Colonic mucosa (tissue), 4 donors: ENCODE results near the gene GREM2. TPM values are rescaled to one million over a fixed set of nuclear protein-coding genes. Genes with fewer than 3 reads are reported as not detected.

Experiments used
- DNase-seq: peaks from one replicate; pipeline ENCODE4 v3.0.0-alpha.2; 2020
- H3K27ac ChIP-seq: fragments of 200-600 bp; one replicate; pipeline ENCODE4 v1.8.0; 2021
- H3K27me3 ChIP-seq: fragments of 200-600 bp; one replicate; pipeline ENCODE4 v1.8.0; 2021
- H3K36me3 ChIP-seq: fragments of 200-600 bp; one replicate; pipeline ENCODE4 v1.8.0; 2021
- H3K4me1 ChIP-seq: fragments of 200-600 bp; one replicate; pipeline ENCODE4 v1.8.0; 2021; ENCODE audit warnings: mild to moderate bottlenecking
- H3K4me3 ChIP-seq: fragments of 200-600 bp; one replicate; pipeline ENCODE4 v1.8.0; 2021
- H3K9ac ChIP-seq, 2 donors: one replicate each; pipeline ENCODE4 v1.7.0; 2013; ENCODE audit warnings: control low read depth in 2 of 2, low read depth in 2 of 2, low read length in 2 of 2
- H3K9me3 ChIP-seq: fragments of 200-600 bp; one replicate; pipeline ENCODE4 v1.8.0; 2021
- intact Hi-C: fragments of 100-400 bp; cut with DNase I; formaldehyde crosslinking; loops from one replicate; pipeline ENCODE4 v1.14.1; 2022
- total RNA-seq, 2 donors: library from RNA; stranded (reverse); fragmentation: NEBNext Ultra II Directional in 1 of 2; extraction: Animal tissue kit (Norgen Biotek cat#: 25700) in 1 of 2; gene quantifications; one replicate each; pipeline ENCODE4 v1.2.1, GENCODE V29; 2021
- TF ChIP-seq, protein P1 (sequence below): fragments of 200-600 bp; IDR thresholded peaks from one replicate; pipeline ENCODE4 v1.8.0; 2022; ENCODE audit warnings: antibody characterized with exemption, mild to moderate bottlenecking
- donor health status: healthy.
- donor health status: DM: no; HTN: no; CAD: no.
- donor health status: DM: no; HTN: no; CAD: no.

Gene GREM2
- total RNA-seq, 2 donors from 2014 or later, result 3.6 to 8.4 TPM

DNA sequence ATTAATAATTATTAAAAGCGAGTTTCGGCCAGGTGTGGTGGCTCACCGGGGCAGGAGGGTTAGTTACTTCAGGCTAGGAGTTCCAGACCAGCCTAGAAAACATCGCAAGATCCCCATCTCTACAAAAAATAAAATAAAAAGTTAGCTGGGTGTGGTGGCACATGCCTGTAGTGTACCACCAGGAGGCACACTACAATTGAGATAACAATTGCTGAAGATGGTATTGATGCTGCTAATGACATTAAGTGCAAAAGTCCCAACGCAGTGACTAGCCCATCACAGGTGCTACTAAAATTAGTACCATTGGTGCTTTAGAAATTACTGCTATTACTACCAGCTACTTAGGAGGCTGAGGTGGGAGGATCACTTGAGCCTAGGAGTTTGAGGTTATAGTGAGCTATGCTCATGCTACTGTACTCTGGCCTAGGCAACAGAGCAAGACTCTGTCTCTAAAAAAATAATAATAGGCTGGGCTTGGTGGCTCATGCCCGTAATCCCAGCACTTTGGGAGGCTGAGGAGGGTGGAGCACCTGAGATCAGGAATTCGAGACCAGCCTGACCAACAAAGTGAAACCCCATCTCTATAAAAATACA is 156.6 kb downstream of the GREM2 start:
- Histone ChIP-seq H3K36me3 (no peaks in the 10 kb centered on the region), H3K9ac (no peak overlapping the region), H3K4me1 (no peaks in the 10 kb centered on the region), H3K4me3 (no peak overlapping the region), H3K9me3 (no peaks in the 10 kb centered on the region), H3K27ac (no peak overlapping the region), H3K27me3 (no peaks in the 10 kb centered on the region)
- intact Hi-C loops, result loop anchor here (10.0 kb wide), 1 partner anchor 149 kb away; no protein-coding TSS in a partner anchor
- TF ChIP-seq, protein P1, sequence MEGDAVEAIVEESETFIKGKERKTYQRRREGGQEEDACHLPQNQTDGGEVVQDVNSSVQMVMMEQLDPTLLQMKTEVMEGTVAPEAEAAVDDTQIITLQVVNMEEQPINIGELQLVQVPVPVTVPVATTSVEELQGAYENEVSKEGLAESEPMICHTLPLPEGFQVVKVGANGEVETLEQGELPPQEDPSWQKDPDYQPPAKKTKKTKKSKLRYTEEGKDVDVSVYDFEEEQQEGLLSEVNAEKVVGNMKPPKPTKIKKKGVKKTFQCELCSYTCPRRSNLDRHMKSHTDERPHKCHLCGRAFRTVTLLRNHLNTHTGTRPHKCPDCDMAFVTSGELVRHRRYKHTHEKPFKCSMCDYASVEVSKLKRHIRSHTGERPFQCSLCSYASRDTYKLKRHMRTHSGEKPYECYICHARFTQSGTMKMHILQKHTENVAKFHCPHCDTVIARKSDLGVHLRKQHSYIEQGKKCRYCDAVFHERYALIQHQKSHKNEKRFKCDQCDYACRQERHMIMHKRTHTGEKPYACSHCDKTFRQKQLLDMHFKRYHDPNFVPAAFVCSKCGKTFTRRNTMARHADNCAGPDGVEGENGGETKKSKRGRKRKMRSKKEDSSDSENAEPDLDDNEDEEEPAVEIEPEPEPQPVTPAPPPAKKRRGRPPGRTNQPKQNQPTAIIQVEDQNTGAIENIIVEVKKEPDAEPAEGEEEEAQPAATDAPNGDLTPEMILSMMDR, result peak; percentile 39
- DNase-seq, result no peak

DNA sequence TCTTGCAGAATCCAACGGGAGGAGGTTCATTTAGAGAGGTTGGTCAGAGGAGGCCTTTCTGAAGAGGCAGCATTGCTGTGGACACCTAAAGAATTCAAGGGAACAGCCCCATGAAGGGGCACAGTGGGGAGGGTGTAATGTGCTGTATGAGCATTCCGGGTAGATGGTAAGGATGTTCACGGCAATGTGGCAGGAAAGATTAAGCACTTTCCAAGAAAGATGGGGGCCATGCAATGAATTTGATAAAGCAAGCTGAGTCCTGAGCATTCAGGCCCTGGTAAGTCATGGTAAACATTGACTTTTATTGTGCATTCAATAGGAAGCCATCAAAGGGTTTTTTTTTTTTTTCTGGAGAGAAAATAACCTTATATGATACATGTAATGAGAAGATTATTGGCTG is 166.6 kb downstream of the GREM2 start:
- intact Hi-C loops, result no loop called here

DNA sequence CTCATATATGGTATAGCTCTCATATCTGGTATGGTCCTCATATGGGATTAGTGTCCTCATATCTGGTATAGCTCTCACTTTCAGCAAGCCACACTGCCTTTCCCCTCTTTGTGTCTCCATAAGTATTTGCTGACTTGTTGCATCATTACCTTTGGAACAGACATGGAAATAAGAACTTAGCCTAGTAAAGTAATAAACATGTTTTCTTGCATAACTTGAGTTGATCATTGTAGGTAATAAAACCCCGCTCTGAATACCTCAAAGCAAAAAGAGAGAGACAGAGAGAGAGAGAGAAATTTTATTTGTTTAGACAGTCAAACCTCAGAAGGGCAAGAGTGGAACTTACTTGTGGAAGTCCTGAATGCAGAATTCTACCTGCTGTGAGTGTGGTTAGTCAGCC is 170.3 kb downstream of the GREM2 start:
- H3K27ac ChIP-seq, result no peak overlapping the region
- H3K27me3 ChIP-seq, result no peaks in the 10 kb centered on the region
- no peaks in the 10 kb centered on the region for H3K36me3 ChIP-seq
- H3K4me3 ChIP-seq, result no peak overlapping the region
- no peak overlapping the region for H3K9ac ChIP-seq
- no peaks in the 10 kb centered on the region for H3K4me1 ChIP-seq
- intact Hi-C loops, result no loop called here
- DNase-seq, result no peak
- TF ChIP-seq, protein P1, result no peak
- H3K9me3 ChIP-seq, result no peaks in the 10 kb centered on the region

More for the DNA sequence above, 166.6 kb downstream of the GREM2 start:
- no peaks in the 10 kb centered on the region for H3K27me3 ChIP-seq
- H3K4me3 ChIP-seq, result no peak overlapping the region
- H3K4me1 ChIP-seq, result no peaks in the 10 kb centered on the region
- no peak for DNase-seq
- TF ChIP-seq, protein P1, result no peak
- no peak overlapping the region for H3K9ac ChIP-seq
- H3K36me3 ChIP-seq, result no peaks in the 10 kb centered on the region
- no peak overlapping the region for H3K27ac ChIP-seq
- no peaks in the 10 kb centered on the region for H3K9me3 ChIP-seq
